Bronchial epithelial cell (primary cell): ENCODE measurements around the gene SFXN2. TPM values are rescaled to one million over a fixed set of nuclear protein-coding genes. Genes with fewer than 3 reads are reported as not detected.
A peak's percentile ranks its signal among the peaks of the same experiment; 100 is the strongest.

Source experiments
- DNase-seq: peaks from one replicate; pipeline ENCODE4 v3.0.0-alpha.2; 2010; ENCODE audit warnings: low read depth
- FAIRE-seq: peaks from 2 replicates; lab custom pipeline; 2011; peaks lifted over from hg19 to GRCh38; lab: Jason Lieb, UNC
- H3K27me3 ChIP-seq: 2 replicates; pipeline ENCODE4 v1.5.1; 2011; ENCODE audit warnings: low read length; ENCODE audit not compliant: control insufficient read depth, insufficient read depth
- H3K36me3 ChIP-seq: 2 replicates; pipeline ENCODE4 v1.5.1; 2011; ENCODE audit warnings: low read length; ENCODE audit not compliant: control insufficient read depth, insufficient read depth
- H3K4me3 ChIP-seq: 2 replicates; pipeline ENCODE4 v1.5.1; 2011; ENCODE audit warnings: mild to moderate bottlenecking, low read depth, low read length, control low read depth
- CTCF ChIP-seq: IDR thresholded peaks from 2 replicates; pipeline ENCODE4 v1.5.1; 2011; ENCODE audit warnings: mild to moderate bottlenecking, moderate library complexity, low read length, control low read depth, inconsistent platforms; ENCODE audit not compliant: insufficient read depth, severe bottlenecking
- total RNA-seq: library from RNA; depleted of rRNA; stranded (reverse); fragments of >200 nt; gene quantifications from 2 replicates; pipeline ENCODE4 v1.2.1, GENCODE V29; 2014

SFXN2 gene
- total RNA-seq, 1 donor from 2014 or later = 3.4 TPM

GRCh38 chr10:102763037-102763607, 48.7 kb downstream of the SFXN2 start:
- FAIRE-seq = no peak
- Histone ChIP-seq H3K27me3 (no peaks in the 10 kb centered on the region), H3K36me3 (peaks cover 2% of the 10 kb centered on the region), H3K4me3 (no peak overlapping the region)
- TF ChIP-seq CTCF = no peak
- DNase-seq = no peak

- peaks cover 2% of the 10 kb centered on the region for H3K36me3 ChIP-seq
- DNase-seq (no peak), FAIRE-seq (no peak)
- TF ChIP-seq CTCF = no peak
- H3K27me3 ChIP-seq = no peaks in the 10 kb centered on the region
- H3K4me3 ChIP-seq = no peak overlapping the region
Observed at GRCh38 chr10:102764470-102765161, 50.2 kb downstream of the SFXN2 start.

GRCh38 chr10:102765336-102765735, 50.9 kb downstream of the SFXN2 start:
- no peak for DNase-seq
- Histone ChIP-seq H3K36me3 (peaks cover 2% of the 10 kb centered on the region), H3K27me3 (no peaks in the 10 kb centered on the region), H3K4me3 (no peak overlapping the region)
- TF ChIP-seq CTCF = no peak
- FAIRE-seq = no peak

DNA sequence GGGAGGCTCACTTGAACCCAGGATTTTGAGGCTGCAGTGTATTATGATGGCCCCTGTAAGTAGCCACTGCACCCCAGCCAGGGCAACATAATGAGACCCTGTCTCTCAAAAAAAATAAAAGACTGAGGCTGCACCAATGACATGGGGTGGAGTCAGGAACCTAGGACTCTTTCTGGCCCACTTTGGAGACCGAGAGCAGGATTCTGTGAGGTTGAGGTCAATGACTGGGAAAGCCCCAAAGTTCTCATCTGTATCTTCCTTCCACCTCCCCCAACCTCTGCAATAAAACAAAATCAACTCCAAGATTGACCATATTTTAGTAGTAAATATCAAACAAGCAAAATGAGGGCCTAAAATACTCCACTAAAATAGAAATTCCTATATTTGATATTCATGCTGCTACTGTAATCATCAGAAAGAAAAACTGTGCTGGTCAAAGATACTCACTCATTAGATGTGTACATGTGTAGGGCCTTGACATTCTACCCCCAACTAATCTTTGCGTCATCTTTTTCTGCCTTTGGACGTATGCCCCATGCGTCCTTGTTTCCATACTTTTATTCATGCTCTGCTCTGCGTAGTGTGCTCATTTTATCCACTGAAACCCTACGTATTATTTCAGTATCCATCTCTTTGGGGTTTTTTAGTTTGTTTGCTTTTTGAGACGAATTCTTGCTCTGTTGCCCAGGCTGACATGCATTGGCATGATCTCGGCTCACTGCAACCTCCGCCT, 53.2 kb downstream of the SFXN2 start:
- Histone ChIP-seq H3K4me3 (no peak overlapping the region), H3K36me3 (no peaks in the 10 kb centered on the region), H3K27me3 (no peaks in the 10 kb centered on the region)
- no peak for TF ChIP-seq CTCF
- peak; percentile 59 for DNase-seq
- no peak for FAIRE-seq

GRCh38 chr10:102769375-102770107, 55.1 kb downstream of the SFXN2 start:
- no peaks in the 10 kb centered on the region for H3K36me3 ChIP-seq
- DNase-seq = peak; percentile 97
- no peaks in the 10 kb centered on the region for H3K27me3 ChIP-seq
- H3K4me3 ChIP-seq = no peak overlapping the region
- TF ChIP-seq CTCF = no peak
- no peak for FAIRE-seq
